GM12865 (cell line): Measurements from ENCODE around the gene EPB41L5.

Experiments
- DNase-seq: peaks from one replicate; pipeline ENCODE4 v3.0.0; 2010; ENCODE audit warnings: low read depth
- H3K4me3 ChIP-seq: 2 replicates; pipeline ENCODE4 v1.5.1; 2011; ENCODE audit warnings: mild to moderate bottlenecking, low read depth, low read length, control low read depth
- CTCF ChIP-seq: IDR thresholded peaks from 2 replicates; pipeline ENCODE4 v1.5.1; 2011; ENCODE audit warnings: low read length, control low read depth, low read depth, inconsistent platforms; ENCODE audit not compliant: insufficient read depth; ENCODE audit errors: missing control alignments

The EPB41L5 gene

DNA sequence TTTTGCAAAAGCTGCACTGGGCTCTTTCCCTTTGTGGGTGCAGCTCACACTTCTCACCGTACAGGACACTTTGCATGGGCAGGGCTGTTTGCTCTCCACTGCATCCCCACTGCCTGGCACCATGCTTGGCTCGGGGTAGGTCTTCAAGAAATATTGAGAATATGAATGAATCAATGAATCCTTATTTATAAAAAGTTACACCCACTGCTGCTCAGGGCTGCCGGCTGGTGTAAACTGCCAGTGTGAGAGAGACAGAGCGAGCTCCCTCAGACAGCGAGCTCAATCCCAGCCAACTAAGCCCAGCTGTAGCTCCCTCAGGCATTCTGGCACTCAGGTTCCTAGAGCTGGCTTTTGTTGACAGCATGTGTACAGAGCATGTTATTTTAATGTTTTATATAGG lies 206.9 kb downstream of the EPB41L5 start:
- TF ChIP-seq CTCF, result no peak
- DNase-seq, result no peak
- no peak overlapping the region for H3K4me3 ChIP-seq

DNA sequence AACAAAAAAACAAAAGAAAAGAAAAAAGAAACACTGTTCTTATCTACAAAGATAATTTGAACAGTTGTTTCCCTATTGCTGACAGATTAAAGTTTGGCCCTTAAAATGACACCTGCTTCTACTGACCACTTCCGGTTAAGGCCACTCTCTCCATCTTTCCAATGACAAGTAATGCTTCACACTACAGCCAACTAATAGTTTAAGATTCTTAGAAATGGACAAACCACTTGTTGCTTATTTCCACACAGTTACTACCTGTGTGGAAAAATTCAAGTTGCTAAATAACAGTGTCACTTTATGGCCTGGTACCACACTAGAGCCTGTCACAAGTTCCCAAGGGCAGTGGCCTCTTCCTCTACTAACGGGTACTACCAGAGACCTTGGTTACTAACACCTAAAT lies 207.9 kb downstream of the EPB41L5 start:
- H3K4me3 ChIP-seq, result no peak overlapping the region
- no peak for TF ChIP-seq CTCF
- DNase-seq, result no peak

DNA sequence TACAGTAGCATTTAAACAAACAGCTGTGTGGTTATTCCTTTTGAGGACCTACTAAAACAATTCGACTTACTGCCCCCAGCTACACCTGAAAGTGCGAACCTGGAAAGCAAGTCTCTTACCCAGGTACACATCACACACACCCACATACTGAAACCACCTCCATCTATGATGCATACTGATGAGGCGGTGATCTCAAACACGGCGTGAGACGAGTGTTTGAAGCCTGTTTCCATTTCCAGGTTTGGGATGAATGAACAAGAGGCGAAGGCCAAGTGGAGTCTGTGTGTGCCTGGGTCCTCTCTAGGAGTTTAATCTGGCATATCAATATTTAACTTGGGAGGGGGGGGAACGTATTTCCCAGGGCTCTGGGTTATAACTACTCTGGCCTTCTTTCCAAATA lies 208.7 kb downstream of the EPB41L5 start:
- TF ChIP-seq CTCF, result no peak
- no peak for DNase-seq
- H3K4me3 ChIP-seq, result no peak overlapping the region; the same call in 1 of the 2 replicates

DNA sequence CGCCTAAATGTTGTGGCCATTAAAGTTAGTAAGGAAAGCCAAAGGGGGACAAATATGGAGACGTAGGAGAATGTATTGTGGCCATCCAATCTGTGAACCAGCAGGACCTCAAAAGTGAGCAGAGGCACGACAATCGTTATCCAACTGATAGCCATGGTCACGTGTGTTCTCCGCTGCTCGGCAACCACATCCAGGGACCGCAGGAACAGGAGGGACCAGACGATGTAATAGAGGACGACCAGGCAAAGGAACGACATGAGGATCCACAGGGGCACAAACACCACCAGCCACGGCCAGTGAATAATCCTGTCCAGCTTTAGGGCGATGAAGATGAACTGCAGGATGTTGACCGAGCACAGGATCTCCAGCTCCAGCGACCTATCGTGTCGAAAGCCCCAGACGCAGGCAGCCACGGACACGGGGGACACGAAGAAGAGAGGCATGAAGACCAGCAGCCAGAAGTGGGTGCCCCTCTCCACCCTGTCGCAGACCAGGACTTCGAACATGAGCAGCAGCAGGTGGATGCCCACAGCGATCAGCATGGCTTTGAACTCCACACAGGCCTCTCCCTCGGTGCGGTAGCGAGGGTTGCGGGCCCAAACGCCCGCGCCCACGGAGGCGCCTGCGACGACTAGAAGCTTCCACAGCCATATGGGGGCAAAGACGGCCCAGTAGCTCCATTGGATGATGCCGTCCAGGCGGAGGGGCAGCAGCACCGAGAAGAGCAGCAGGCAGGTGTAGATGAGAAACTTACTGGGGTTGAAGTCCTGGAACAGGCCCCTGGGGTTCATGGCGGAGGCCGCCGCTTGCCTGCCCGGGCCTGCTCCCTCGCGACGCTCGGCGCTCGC lies 209.5 kb downstream of the EPB41L5 start:
- peak; percentile 26 for DNase-seq
- TF ChIP-seq CTCF, result no peak
- H3K4me3 ChIP-seq, result peak overlapping the region; percentile 84

GRCh38 chr2:120223034-120223912 lies 210.4 kb downstream of the EPB41L5 start, which contains the start of gene TMEM185B:
Gene TMEM185B, minus strand, starts transcription at chr2:120223400. Its CDS starts 424 bp downstream, at chr2:120222976.
- peak; percentile 41 for TF ChIP-seq CTCF

GRCh38 chr2:120224256-120224655 lies 211.4 kb downstream of the EPB41L5 start:
- peak overlapping the region; percentile 84 for H3K4me3 ChIP-seq
- TF ChIP-seq CTCF, result no peak
- no peak for DNase-seq

More at GRCh38 chr2:120223034-120223912, 210.4 kb downstream of the EPB41L5 start, which contains the start of gene TMEM185B:
- peak within 1 kb of the TSS; percentile 84 for H3K4me3 ChIP-seq
- DNase-seq, result peak; percentile 93
